Amniotic epithelial cell (primary cell): ENCODE measurements around the gene PCMTD2.
"Not testable (repeated sequence)": the region's sequence is repeated elsewhere in the genome, so short reads cannot be mapped to it uniquely, and the experiment has no call there.

ENCODE experiments used
- DNase-seq: peaks from one replicate; pipeline ENCODE4 v3.0.0-alpha.2; 2010; ENCODE audit warnings: low read depth

Gene PCMTD2

GRCh38 chr20:64224351-64225170 lies 31.0 kb upstream of the PCMTD2 start:
- DNase-seq: peak; percentile 91

DNA sequence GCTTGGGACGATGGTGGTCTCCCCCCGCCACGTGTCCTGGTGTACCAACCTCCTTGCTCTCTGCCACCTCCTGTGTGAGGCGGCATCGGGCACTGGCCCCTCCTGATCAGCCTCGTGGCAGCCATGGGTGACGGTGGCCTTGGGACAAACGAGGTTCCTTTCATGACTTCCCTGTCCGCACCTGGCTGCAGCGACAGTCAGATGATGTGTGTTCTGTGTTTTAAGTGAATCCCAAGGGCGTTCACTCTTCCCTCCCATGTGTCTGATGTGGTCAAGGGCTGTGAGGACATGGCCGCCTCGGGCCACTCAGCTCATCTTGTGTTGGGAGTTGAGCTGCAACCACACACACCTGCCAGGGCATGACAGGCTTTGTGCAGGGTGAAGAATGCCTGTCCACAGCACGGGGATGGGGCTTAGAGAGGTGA lies 30.4 kb upstream of the PCMTD2 start:
- DNase-seq: no peak

DNA sequence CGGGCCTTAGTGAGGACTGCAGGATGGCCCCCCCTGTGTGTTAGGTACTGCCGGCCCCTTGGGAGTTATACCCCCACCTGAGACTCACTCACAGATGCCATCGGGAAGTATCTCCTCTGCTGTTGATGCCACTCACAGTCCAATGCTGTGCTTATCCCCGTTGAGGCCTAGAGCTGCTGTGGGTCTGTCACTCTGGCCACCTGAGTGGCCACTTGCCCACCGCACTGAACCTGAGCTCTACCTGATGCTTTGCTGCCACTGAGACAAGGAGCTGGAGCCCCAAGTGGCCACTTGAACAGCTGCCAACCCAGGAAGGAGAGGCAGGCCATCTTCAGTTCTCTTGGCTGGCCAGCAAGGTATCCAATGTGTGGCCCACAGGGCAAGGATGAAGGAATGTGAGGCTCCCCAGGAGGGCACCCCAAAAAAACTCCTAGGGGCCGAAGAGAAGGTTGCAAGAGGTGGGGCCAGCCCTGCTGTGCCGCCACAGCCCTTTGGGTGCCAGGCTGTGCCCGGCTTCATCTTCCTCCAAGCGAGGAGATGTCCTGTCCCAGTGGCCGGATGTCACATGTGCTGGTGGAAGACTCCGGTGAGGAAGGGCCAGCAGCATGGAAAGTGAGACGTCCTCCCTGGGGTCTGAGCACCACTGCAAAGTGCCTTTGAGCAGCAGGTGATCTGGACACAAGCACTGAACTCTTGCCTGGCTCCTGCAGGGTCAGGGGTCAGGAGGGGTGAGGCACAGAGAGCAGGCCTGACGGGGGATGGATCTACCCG lies 29.5 kb upstream of the PCMTD2 start:
- no peak for DNase-seq

DNA sequence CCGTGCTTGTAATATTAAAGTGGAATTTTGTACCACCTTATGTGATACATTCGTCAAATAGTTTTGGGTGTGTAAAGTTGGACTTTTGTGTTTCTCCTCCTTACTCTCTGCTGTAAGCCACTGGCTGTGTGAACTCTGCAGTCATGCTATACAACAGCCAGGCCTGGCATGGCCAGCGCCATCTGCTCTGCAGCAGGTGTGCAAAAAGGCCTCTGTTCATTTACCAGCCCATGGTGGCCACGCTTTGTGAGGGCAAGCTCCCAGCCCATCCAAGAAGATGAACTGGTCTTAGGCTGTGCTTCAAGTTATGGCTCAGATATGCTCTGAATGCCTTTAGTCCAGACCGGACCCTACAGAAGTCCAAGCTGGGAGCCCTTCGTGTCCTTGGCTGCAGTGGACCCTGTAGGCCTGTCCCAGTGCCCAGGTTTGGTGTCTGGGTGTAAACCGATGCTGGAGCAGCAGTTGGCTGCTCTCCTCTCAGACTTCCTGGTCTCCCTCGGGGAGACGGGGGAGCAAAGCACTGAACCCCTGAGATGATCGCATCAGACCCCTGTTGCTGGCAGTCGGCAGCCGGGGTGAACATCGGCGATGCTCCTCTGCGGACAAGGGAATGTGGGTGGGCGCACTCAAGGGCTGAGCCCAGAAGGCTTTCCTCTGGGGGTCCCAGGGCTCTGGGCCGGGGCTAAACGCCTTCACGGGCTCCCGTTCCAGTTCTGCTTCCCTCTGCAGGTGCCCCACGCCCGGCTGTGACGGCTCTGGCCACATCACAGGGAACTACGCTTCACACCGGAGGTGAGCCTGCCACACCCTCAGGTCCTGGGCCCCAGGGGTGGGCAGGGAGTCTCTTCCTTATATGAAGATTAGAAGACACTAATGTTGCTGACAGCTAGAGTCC lies 28.6 kb upstream of the PCMTD2 start:
- no peak for DNase-seq

GRCh38 chr20:64228086-64228653 lies 27.4 kb upstream of the PCMTD2 start:
- no peak for DNase-seq

GRCh38 chr20:64228751-64229506 lies 26.6 kb upstream of the PCMTD2 start:
- no peak for DNase-seq

DNA sequence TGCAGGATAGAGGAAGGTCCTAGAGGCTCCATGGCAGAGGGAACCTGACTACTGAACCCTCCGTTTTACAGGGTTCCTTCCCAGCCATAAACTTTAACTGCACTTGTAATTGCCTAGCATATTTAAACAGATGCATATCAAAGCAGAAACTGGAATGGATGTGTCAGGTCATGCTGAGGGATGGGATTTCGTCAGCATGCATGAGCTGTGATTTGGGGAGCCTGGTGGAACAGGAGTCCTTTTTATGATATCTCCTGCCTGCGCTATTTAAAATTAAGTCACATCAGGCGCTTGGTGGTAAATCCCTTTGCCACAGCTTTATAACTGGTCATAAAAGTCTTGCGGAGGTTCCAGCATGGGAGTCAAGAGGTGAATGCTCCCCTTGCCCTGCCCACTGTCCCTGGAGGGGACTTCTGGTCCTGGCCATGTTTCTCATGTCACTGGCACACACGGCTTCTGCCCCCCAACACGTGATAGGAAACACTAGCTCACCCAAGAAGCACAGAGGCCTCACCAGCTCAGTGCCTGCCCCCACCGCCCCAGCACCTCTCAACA lies 26.0 kb upstream of the PCMTD2 start:
- no peak for DNase-seq

GRCh38 chr20:64230461-64231145 lies 24.9 kb upstream of the PCMTD2 start:
- DNase-seq: no peak

GRCh38 chr20:64231621-64232550 lies 23.7 kb upstream of the PCMTD2 start:
- DNase-seq: no peak

GRCh38 chr20:64232794-64233193 lies 22.8 kb upstream of the PCMTD2 start:
- DNase-seq: no peak

GRCh38 chr20:64233725-64234124 lies 21.8 kb upstream of the PCMTD2 start:
- no peak for DNase-seq

GRCh38 chr20:64234291-64234791 lies 21.2 kb upstream of the PCMTD2 start:
- DNase-seq: no peak

DNA sequence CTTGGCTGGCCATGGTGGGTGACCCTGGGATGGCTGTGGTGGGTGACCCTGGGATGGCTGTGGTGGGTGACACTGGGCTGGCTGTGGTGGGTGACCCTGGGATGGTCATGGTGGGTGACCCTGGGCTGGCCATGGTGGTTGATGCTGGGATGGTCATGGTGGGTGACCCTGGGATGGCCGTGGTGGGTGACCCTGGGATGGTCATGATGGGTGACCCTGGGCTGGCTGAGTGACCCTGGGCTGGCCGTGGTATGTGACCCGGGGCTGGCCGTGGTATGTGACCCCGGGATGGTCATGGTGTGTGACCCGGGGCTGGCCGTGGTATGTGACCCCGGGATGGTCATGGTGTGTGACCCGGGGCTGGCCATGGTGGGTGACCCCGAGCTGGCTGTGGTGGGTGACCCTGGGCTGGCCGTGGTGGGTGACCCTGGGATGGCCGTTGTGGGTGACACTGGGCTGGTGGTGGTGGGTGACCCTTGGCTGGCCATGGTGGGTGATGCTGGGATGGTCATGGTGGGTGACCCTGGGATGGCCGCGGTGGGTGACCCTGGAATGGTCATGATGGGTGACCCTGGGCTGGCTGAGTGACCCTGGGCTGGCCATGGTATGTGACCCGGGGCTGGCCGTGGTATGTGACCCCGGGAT lies 20.5 kb upstream of the PCMTD2 start:
- DNase-seq: not testable (repeated sequence)

DNA sequence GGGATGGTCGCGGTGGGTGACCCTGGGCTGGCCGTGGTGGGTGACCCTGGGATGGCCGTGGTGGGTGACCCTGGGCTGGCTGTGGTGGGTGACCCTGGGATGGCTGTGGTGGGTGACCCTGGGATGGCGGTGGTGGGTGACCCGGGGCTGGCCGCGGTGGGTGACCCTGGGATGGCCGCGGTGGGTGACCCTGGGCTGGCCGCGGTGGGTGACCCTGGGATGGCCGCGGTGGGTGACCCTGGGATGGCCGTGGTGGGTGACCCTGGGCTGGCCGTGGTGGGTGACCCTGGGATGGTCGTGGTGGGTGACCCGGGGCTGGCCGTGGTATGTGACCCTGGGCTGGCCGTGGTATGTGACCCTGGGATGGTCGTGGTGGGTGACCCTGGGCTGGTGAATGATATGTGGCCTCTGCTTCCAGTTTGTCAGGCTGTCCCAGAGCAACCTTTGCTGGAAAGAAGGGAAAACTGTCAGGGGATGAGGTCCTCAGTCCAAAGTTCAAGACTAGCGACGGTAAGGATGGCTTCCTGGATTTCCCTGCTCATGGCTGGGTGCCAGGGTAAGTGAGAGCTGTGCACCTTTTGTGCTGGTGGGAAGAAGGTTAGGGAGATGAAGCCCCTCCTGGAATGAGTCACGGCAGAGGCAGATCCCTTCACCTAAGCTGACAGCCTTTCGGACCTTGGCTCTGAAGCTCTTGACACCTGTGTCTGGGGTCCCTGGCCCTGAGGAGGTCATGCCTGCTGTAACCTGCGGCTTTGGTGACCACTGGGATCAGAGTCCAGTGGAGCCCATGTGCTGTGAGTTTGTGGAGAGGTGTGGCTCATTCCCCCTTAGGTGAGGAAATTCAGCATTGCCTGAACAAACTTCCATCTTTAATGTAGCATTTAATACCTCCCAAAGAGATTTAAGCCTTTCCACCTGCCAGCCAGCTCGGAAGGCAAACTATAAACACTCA lies 19.1 kb upstream of the PCMTD2 start:
- DNase-seq: no peak

- DNase-seq: no peak
These were observed 18.2 kb upstream of the PCMTD2 start for GRCh38 chr20:64237316-64237715.

- DNase-seq: no peak
These were observed 17.3 kb upstream of the PCMTD2 start for GRCh38 chr20:64238115-64238825.
